PFSK-1 (cell line): ENCODE results near the gene FBXW11.

Source experiments
- POLR2AphosphoS5 ChIP-seq: IDR thresholded peaks from 2 replicates; pipeline ENCODE4 v1.6.1; 2012; ENCODE audit warnings: low read depth, mild to moderate bottlenecking, control low read depth, low read length, moderate library complexity
- REST ChIP-seq, 2 experiments: IDR thresholded peaks; 2 replicates each; pipeline versions ENCODE4 v1.6.1 to v1.8.0; 2011 to 2012; ENCODE audit warnings: low read depth in 2 of 2, low read length in 2 of 2, control low read depth in 1 of 2, inconsistent platforms in 1 of 2, mild to moderate bottlenecking in 1 of 2, moderate library complexity in 1 of 2; ENCODE audit not compliant: insufficient read depth in 1 of 2
- TAF1 ChIP-seq: IDR thresholded peaks from 2 replicates; pipeline ENCODE4 v1.6.1; 2012; ENCODE audit warnings: low read length, control low read depth, borderline replicate concordance; ENCODE audit not compliant: insufficient read depth

- TF ChIP-seq POLR2AphosphoS5 (no peak), REST (IDR thresholded peaks at IDR 0.05; ENCODE audit: insufficient read depth in 1 of 2, low read depth in 2 of 2, low read length in 2 of 2) (no peak), TAF1 (no peak)
Measured at GRCh38 chr5:171911152-171911551, 95.3 kb downstream of the FBXW11 start.
